Lung (tissue), 12 donors: ENCODE measurements around the gene ELMOD3. TPM values are rescaled to one million over a fixed set of nuclear protein-coding genes. Genes with fewer than 3 reads are reported as not detected.

Source experiments
- ATAC-seq: fragments of 200-7000 bp; cut with Tn5 transposase; one replicate; pipeline ENCODE4 v1.9.1; 2020; ENCODE audit warnings: moderate number of reproducible peaks; ENCODE audit not compliant: insufficient read depth, low FRiP score
- DNase-seq, 3 donors: peaks; one replicate each; pipeline ENCODE4 v3.0.0-alpha.2; 2013 to 2017
- H3K27ac ChIP-seq, 2 donors: one replicate each; pipeline ENCODE4 v1.5.1; 2013; ENCODE audit warnings: mild to moderate bottlenecking in 2 of 2, moderate library complexity in 2 of 2, control low read depth in 1 of 2, inconsistent platforms in 1 of 2, low read depth in 1 of 2, low read length in 1 of 2
- H3K27me3 ChIP-seq, 3 donors: one replicate each; pipeline ENCODE4 v1.5.1; 2013; ENCODE audit warnings: low read length in 2 of 3; ENCODE audit not compliant: control insufficient read depth in 3 of 3, insufficient read depth in 3 of 3
- H3K36me3 ChIP-seq, 4 donors: one replicate each; pipeline ENCODE4 v1.5.1; 2013; ENCODE audit warnings: low read length in 4 of 4, mild to moderate bottlenecking in 1 of 4, moderate library complexity in 1 of 4; ENCODE audit not compliant: control insufficient read depth in 4 of 4, insufficient read depth in 4 of 4
- H3K4me1 ChIP-seq, 5 donors: one replicate each; pipeline ENCODE4 v1.5.1; 2013; ENCODE audit warnings: low read length in 5 of 5, mild to moderate bottlenecking in 2 of 5, moderate library complexity in 1 of 5; ENCODE audit not compliant: control insufficient read depth in 5 of 5, insufficient read depth in 5 of 5
- H3K4me3 ChIP-seq: one replicate; pipeline ENCODE4 v1.5.1; 2013; ENCODE audit warnings: mild to moderate bottlenecking, control low read depth, moderate library complexity
- H3K9ac ChIP-seq, 2 donors: one replicate each; pipeline ENCODE4 v1.5.1; 2013; ENCODE audit warnings: low read length in 2 of 2, control low read depth in 1 of 2; ENCODE audit not compliant: insufficient read depth in 1 of 2
- H3K9me3 ChIP-seq, 4 donors: one replicate each; pipeline ENCODE4 v1.5.1; 2013; ENCODE audit warnings: low read length in 3 of 4, mild to moderate bottlenecking in 1 of 4, moderate library complexity in 1 of 4; ENCODE audit not compliant: control insufficient read depth in 4 of 4, insufficient read depth in 3 of 4
- CTCF ChIP-seq: IDR thresholded peaks from 2 replicates; pipeline ENCODE4 v1.5.1; 2012; ENCODE audit warnings: mild to moderate bottlenecking; ENCODE audit errors: control extremely low read depth, extremely low read depth
- WGBS, 2 donors: extraction: QIAGEN DNeasy Blood & Tissue Kit; methylation state at CpG; one replicate each; pipeline ENCODE4 v1.1.7; 2013; 5-methylcytosine and 5-hydroxymethylcytosine counted together
- polyA plus RNA-seq, 2 donors: library from polyadenylated mRNA; stranded (reverse); fragments of 200-250 nt; gene quantifications; one replicate each; pipeline ENCODE4 v1.2.1, GENCODE V29; 2013
- total RNA-seq, 2 donors: library from RNA; depleted of rRNA in 1 of 2; stranded (reverse); fragments of >200 nt in 1 of 2; gene quantifications; one replicate each; pipeline ENCODE4 v1.2.1, GENCODE V29; 2014 to 2021
- donor health status: control.
- donor health status: control.
- donor health status: Bipolar disorder and iron deficiency.
- donor health status: healthy.
- donor health status: DM: yes; HTN: yes; CAD: no.

Gene ELMOD3
- total and polyA plus RNA-seq, 4 donors: 11.9 to 26.5 (median 14.7) TPM

- H3K27me3 ChIP-seq: no peaks in the 10 kb centered on the region
- peaks cover 0 to 27% (median 10%) of the 10 kb centered on the region in 5 donors for H3K4me1 ChIP-seq
- 11 to 39% methylated on average over 16 of the region's 16 CpGs for WGBS, 2 donors
- H3K9me3 ChIP-seq: no peaks in the 10 kb centered on the region
- H3K9ac ChIP-seq: peak overlapping the region in 1 of 2 donors; percentile 85
- H3K27ac ChIP-seq: peak overlapping the region; percentile 83 to 84
- TF ChIP-seq CTCF: no peak
- peak in 1 of 3 donors; percentile 38 for DNase-seq
- H3K36me3 ChIP-seq: peaks cover 5 to 29% (median 18%) of the 10 kb centered on the region in 4 donors
- H3K4me3 ChIP-seq: peak overlapping the region; percentile 75
- peak; percentile 27 for ATAC-seq
Measured at GRCh38 chr2:85353876-85354285, 688 bp upstream of the ELMOD3 start.

- Histone ChIP-seq H3K4me1 (peaks cover 0 to 27% (median 10%) of the 10 kb centered on the region in 5 donors), H3K27me3 (no peaks in the 10 kb centered on the region), H3K9ac (peak overlapping the region; percentile 86 to 96), H3K36me3 (peaks cover 8 to 21% (median 13%) of the 10 kb centered on the region in 4 donors), H3K4me3 (peak overlapping the region; percentile 85), H3K9me3 (no peaks in the 10 kb centered on the region), H3K27ac (peak overlapping the region; percentile 71 to 91)
- WGBS, 2 donors: 11 to 17% methylated on average over 10 of the region's 10 CpGs
- TF ChIP-seq CTCF: no peak
- peak in 1 of 3 donors; percentile 7 for DNase-seq
- ATAC-seq: no peak
Measured at GRCh38 chr2:85355073-85355410, 473 bp downstream of the ELMOD3 start.

GRCh38 chr2:85355521-85355920 lies 952 bp downstream of the ELMOD3 start:
- H3K9me3 ChIP-seq: no peaks in the 10 kb centered on the region
- 74 to 86% methylated on average over 3 of the region's 3 CpGs for WGBS, 2 donors
- H3K4me3 ChIP-seq: no peak overlapping the region
- H3K27ac ChIP-seq: no peak overlapping the region
- peaks cover 0 to 27% (median 10%) of the 10 kb centered on the region in 5 donors for H3K4me1 ChIP-seq
- peaks cover 8 to 18% (median 13%) of the 10 kb centered on the region in 4 donors for H3K36me3 ChIP-seq
- peak overlapping the region; percentile 86 to 96 for H3K9ac ChIP-seq
- no peak for TF ChIP-seq CTCF
- ATAC-seq (no peak), DNase-seq (peak in 2 of 3 donors; percentile 14 to 22)
- H3K27me3 ChIP-seq: no peaks in the 10 kb centered on the region

GRCh38 chr2:85356186-85356585 lies 1.6 kb downstream of the ELMOD3 start:
- peak overlapping the region in 1 of 2 donors; percentile 11 for H3K9ac ChIP-seq
- TF ChIP-seq CTCF: no peak
- H3K36me3 ChIP-seq: peaks cover 6 to 14% (median 11%) of the 10 kb centered on the region in 4 donors
- H3K27me3 ChIP-seq: no peaks in the 10 kb centered on the region
- no peak overlapping the region for H3K27ac ChIP-seq
- H3K4me1 ChIP-seq: peaks cover 0 to 27% (median 10%) of the 10 kb centered on the region in 5 donors
- ATAC-seq: no peak
- H3K9me3 ChIP-seq: no peaks in the 10 kb centered on the region
- DNase-seq: no peak
- no peak overlapping the region for H3K4me3 ChIP-seq
- WGBS, 2 donors: 83 to 95% methylated on average over 2 of the region's 2 CpGs
